Measurements from ENCODE around the gene RAB11A. TPM values are rescaled to one million over a fixed set of nuclear protein-coding genes. Genes with fewer than 3 reads are reported as not detected.

The RAB11A gene
- total and polyA plus RNA-seq, 2 of the 13 experiments (the other 11 are each of a cell fraction or from before 2014, with no cell fraction given), result 161 to 162 TPM

DNA sequence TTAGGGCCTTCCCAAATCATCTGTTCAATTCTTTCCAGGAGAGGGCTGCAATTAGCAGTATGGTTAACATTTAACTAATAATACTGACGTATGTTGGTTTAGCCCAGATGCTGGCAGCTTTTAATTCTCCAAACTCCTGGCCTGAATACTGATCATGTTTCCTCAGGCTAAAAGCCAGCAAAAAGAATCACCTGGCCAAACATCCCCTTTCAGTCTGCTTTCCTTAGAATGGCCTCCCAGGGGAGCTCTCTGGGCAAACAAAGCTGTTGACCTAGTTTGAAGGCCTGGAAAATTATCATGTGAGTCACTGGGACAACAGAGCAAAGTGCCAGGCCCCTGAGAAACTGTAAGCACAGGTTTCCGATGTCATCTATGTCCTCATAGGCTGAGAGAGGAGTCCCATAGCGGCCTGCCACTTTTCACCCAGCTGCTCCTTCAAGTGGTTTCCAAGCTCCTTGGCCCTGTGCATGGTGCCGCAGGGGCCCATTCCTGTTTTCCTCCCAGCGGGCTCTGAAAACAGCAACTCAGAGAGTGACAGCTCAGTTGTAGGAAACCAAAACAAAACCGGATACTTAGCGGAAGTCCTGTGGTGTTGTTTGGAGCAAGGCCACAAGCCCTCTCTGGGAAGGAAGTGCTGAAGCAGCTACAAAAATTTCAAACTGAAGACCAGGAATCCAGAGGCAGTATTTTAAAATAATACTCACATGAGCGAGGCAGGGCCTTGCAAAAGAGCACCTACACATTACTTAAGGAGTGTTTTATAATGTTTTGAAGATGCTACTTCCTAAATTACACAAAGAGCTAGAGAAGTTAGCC, 36.5 kb upstream of the RAB11A start (continued):
- TF ChIP-seq, protein P1, sequence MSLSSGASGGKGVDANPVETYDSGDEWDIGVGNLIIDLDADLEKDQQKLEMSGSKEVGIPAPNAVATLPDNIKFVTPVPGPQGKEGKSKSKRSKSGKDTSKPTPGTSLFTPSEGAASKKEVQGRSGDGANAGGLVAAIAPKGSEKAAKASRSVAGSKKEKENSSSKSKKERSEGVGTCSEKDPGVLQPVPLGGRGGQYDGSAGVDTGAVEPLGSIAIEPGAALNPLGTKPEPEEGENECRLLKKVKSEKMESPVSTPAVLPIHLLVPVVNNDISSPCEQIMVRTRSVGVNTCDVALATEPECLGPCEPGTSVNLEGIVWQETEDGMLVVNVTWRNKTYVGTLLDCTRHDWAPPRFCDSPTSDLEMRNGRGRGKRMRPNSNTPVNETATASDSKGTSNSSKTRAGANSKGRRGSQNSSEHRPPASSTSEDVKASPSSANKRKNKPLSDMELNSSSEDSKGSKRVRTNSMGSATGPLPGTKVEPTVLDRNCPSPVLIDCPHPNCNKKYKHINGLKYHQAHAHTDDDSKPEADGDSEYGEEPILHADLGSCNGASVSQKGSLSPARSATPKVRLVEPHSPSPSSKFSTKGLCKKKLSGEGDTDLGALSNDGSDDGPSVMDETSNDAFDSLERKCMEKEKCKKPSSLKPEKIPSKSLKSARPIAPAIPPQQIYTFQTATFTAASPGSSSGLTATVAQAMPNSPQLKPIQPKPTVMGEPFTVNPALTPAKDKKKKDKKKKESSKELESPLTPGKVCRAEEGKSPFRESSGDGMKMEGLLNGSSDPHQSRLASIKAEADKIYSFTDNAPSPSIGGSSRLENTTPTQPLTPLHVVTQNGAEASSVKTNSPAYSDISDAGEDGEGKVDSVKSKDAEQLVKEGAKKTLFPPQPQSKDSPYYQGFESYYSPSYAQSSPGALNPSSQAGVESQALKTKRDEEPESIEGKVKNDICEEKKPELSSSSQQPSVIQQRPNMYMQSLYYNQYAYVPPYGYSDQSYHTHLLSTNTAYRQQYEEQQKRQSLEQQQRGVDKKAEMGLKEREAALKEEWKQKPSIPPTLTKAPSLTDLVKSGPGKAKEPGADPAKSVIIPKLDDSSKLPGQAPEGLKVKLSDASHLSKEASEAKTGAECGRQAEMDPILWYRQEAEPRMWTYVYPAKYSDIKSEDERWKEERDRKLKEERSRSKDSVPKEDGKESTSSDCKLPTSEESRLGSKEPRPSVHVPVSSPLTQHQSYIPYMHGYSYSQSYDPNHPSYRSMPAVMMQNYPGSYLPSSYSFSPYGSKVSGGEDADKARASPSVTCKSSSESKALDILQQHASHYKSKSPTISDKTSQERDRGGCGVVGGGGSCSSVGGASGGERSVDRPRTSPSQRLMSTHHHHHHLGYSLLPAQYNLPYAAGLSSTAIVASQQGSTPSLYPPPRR (CRISPR knock-in tag; IDR thresholded peaks at IDR 0.05; ENCODE audit: borderline replicate concordance), result peak; percentile 90
- TF ChIP-seq, protein P2, sequence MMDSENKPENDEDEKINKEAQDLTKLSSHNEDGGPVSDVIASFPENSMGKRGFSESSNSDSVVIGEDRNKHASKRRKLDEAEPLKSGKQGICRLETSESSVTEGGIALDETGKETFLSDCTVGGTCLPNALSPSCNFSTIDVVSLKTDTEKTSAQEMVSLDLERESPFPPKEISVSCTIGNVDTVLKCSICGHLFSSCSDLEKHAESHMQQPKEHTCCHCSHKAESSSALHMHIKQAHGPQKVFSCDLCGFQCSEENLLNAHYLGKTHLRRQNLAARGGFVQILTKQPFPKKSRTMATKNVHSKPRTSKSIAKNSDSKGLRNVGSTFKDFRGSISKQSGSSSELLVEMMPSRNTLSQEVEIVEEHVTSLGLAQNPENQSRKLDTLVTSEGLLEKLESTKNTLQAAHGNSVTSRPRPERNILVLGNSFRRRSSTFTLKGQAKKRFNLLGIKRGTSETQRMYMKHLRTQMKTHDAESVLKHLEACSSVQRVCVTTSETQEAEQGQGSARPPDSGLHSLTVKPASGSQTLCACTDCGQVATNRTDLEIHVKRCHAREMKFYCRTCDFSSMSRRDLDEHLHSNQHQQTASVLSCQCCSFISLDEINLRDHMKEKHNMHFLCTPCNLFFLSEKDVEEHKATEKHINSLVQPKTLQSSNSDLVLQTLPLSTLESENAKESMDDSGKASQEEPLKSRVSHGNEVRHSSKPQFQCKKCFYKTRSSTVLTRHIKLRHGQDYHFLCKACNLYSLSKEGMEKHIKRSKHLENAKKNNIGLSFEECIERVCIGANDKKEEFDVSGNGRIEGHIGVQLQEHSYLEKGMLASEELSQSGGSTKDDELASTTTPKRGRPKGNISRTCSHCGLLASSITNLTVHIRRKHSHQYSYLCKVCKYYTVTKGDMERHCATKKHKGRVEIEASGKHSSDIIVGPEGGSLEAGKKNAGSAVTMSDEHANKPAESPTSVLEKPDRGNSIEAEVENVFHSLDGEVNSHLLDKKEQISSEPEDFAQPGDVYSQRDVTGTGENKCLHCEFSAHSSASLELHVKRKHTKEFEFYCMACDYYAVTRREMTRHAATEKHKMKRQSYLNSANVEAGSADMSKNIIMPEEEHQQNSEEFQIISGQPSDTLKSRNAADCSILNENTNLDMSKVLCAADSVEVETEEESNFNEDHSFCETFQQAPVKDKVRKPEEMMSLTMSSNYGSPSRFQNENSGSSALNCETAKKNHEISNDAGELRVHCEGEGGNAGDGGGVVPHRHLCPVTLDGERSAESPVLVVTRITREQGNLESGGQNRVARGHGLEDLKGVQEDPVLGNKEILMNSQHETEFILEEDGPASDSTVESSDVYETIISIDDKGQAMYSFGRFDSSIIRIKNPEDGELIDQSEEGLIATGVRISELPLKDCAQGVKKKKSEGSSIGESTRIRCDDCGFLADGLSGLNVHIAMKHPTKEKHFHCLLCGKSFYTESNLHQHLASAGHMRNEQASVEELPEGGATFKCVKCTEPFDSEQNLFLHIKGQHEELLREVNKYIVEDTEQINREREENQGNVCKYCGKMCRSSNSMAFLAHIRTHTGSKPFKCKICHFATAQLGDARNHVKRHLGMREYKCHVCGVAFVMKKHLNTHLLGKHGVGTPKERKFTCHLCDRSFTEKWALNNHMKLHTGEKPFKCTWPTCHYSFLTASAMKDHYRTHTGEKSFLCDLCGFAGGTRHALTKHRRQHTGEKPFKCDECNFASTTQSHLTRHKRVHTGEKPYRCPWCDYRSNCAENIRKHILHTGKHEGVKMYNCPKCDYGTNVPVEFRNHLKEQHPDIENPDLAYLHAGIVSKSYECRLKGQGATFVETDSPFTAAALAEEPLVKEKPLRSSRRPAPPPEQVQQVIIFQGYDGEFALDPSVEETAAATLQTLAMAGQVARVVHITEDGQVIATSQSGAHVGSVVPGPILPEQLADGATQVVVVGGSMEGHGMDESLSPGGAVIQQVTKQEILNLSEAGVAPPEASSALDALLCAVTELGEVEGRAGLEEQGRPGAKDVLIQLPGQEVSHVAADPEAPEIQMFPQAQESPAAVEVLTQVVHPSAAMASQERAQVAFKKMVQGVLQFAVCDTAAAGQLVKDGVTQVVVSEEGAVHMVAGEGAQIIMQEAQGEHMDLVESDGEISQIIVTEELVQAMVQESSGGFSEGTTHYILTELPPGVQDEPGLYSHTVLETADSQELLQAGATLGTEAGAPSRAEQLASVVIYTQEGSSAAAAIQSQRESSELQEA (CRISPR knock-in tag; IDR thresholded peaks at IDR 0.05; ENCODE audit: not compliant biosample characterization), result peak; percentile 56
- TF ChIP-seq TAF1 (CRISPR knock-in tag; IDR thresholded peaks at IDR 0.05), result peak; percentile 72
- TF ChIP-seq, protein P3, sequence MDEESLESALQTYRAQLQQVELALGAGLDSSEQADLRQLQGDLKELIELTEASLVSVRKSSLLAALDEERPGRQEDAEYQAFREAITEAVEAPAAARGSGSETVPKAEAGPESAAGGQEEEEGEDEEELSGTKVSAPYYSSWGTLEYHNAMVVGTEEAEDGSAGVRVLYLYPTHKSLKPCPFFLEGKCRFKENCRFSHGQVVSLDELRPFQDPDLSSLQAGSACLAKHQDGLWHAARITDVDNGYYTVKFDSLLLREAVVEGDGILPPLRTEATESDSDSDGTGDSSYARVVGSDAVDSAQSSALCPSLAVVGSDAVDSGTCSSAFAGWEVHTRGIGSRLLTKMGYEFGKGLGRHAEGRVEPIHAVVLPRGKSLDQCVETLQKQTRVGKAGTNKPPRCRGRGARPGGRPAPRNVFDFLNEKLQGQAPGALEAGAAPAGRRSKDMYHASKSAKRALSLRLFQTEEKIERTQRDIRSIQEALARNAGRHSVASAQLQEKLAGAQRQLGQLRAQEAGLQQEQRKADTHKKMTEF (CRISPR knock-in tag; IDR thresholded peaks at IDR 0.05), result peak; percentile 84
- TF ChIP-seq, protein P4, sequence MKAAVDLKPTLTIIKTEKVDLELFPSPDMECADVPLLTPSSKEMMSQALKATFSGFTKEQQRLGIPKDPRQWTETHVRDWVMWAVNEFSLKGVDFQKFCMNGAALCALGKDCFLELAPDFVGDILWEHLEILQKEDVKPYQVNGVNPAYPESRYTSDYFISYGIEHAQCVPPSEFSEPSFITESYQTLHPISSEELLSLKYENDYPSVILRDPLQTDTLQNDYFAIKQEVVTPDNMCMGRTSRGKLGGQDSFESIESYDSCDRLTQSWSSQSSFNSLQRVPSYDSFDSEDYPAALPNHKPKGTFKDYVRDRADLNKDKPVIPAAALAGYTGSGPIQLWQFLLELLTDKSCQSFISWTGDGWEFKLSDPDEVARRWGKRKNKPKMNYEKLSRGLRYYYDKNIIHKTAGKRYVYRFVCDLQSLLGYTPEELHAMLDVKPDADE (CRISPR knock-in tag; IDR thresholded peaks at IDR 0.05), result no peak
- TF ChIP-seq, protein P5, sequence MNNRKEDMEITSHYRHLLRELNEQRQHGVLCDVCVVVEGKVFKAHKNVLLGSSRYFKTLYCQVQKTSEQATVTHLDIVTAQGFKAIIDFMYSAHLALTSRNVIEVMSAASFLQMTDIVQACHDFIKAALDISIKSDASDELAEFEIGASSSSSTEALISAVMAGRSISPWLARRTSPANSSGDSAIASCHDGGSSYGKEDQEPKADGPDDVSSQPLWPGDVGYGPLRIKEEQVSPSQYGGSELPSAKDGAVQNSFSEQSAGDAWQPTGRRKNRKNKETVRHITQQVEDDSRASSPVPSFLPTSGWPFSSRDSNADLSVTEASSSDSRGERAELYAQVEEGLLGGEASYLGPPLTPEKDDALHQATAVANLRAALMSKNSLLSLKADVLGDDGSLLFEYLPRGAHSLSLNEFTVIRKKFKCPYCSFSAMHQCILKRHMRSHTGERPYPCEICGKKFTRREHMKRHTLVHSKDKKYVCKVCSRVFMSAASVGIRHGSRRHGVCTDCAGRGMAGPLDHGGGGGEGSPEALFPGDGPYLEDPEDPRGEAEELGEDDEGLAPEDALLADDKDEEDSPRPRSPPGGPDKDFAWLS (CRISPR knock-in tag; IDR thresholded peaks at IDR 0.05; ENCODE audit: borderline replicate concordance), result no peak
- peak; percentile 50; the same call in 1 of the 2 replicates for TF ChIP-seq YEATS4 (CRISPR knock-in tag; IDR thresholded peaks at IDR 0.05; ENCODE audit: borderline replicate concordance)
- peak; percentile 48; the same call in 1 of the 2 replicates for TF ChIP-seq ZNF598 (CRISPR knock-in tag; IDR thresholded peaks at IDR 0.05; ENCODE audit: borderline replicate concordance)
- peak; percentile 77 for TF ChIP-seq RXRA (CRISPR knock-in tag; IDR thresholded peaks at IDR 0.05)

Data from HepG2 (cell line).